GM19463 (cell line): ENCODE measurements around the gene RNF145.

ENCODE experiments used
- ATAC-seq: cut with Tn5 transposase; IDR thresholded peaks from one replicate; pipeline ENCODE4 v1.9.1; 2021; ENCODE audit warnings: mild to moderate bottlenecking, moderate library complexity; ENCODE audit not compliant: unreplicated experiment

RNF145 gene

DNA sequence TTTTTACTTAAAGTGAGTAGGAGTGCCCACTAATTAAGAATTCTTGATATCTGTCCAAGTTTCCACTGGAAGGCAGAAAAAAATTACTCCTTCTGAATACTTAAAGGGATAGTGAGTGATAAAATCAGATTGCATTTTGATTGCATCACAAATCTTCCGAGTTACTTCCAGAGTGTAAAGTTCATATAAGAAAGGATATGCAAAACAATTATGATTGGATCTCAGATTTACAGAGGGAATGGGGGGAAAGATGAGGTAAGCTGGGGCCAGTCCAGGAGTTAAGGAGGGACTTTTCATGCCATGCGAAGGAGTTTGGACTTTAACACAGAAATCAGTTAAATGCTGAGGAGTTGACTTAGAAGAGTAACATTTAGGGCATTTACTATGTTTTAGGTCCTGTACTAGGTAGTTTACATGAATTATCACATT, 9.3 kb upstream of the RNF145 start:
- no peak for ATAC-seq

DNA sequence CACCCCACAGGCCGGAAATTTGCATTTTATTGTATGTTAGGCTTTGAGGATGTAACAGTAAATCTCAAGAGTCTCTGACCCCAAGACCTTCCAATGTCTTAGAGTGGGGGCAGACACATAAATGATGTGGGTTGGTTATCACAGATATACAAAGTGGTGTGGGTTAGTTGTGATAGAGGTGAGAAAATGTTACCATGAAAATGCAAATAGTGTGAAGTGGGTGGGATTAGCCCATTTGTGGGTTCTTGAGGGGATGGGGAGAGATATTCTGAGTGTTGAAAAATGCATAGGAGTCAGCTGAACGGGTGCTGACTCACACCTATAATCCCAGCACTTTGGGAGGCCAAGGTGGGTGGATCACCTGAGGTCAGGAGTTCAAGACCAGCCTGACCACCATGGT, 7.9 kb upstream of the RNF145 start:
- ATAC-seq, result no peak

DNA sequence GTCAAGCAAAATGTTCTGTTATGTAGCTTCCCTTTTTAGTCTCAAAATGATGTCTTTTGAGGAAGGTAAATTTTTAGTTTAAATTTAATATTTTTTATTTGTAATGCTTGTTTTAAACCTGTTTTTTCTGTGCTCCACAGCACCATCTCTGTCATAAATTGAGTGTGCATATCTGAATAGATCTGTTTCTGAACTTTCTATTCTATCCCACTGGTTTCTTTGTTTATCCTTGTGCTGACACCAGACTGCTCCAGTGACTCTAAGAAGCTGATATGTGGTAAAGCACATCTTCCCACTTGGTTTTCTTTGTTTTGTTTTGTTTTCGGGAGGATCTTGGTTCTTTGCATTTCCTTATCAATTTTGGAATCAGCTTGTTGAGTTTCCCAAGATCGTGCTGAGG, 7.1 kb upstream of the RNF145 start:
- no peak for ATAC-seq

DNA sequence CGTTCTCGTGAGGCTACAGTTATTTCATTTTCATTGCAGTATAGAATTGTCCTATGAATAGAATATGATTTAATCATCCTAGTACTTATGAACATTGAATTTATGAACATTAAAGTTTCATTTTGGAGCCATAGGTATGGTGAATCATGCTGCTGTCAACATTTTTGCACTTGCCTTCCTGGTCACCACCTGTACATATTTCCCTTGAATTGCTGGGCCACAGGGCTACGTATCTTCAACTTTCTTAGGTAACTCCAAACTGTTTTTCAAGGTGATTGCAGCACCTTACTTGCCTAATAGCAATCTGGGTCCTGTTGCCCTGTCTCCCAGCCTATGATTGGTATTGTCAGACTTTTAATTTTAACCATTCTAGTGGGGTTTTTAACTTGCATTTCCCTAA, 6.5 kb upstream of the RNF145 start:
- ATAC-seq, result no peak

DNA sequence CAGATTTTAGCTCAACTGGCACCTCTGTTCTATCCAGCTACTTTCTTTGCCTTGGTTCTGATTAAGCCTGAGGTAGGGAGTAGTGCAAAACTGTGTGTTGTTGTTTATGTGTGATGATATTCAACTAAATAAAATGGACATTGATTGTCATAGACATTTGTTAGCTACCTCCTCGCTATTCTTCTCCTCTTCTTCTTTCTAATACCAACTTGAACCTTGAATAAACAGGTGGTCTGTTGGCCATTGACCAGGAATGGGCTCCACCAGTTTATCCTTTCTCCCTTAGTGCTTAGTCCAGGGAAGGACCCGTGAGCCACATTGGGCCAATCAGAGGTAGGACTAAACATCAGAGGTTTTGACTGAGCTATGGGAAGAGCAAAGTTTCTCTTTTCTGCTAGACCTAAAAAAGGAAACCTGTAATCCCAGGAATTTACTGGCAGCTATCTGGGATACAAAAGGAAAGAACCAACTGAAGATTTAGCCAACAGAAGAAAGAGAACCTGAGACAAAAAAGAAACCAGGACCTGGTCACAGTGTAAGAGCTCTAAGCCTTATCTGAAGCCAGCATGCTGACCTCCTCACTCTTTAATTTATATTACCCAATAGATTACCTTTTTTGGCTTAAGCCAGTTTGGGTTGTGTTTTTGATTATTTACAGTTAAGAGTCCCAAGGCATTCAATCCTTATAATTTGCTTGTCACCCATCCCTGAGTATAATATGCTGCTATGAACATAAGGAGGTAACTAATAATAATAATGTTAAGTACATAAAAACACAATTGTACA, 5.3 kb upstream of the RNF145 start:
- ATAC-seq, result no peak

DNA sequence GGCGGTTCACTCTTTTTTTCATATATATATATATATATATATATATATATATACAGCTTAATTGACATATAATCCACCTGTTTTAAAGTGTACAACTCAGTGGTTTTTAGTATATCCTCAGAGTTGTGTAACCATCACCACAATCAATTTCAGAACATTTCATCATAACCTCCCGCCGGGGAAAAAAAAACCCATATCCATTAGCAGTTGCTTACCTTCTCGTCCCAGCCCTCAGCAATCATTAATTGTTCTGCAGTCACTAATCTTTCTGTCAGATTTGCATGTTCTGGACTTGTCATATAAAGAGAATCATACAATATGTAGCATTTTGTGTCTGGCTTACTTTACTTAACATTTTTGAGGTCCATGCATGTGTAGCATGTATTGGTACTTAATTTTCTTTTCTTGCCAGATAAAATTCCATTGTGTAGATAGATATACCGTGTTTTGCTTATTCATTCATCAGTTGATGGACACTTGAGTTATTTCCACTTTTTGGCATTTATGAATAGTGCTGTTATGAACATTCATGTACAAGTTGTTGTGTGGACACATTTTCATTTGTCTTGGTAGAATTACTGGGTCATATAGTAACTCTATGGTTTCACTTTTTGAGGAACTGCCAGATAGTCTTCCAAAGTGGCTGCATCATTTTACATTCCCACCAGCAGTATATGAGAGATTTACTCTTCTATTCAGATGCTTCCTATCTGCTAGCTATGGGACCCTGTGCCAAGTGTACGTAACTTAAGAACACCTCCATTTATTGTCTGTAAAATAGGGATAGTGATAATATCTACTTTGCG, 3.5 kb upstream of the RNF145 start:
- no peak for ATAC-seq

DNA sequence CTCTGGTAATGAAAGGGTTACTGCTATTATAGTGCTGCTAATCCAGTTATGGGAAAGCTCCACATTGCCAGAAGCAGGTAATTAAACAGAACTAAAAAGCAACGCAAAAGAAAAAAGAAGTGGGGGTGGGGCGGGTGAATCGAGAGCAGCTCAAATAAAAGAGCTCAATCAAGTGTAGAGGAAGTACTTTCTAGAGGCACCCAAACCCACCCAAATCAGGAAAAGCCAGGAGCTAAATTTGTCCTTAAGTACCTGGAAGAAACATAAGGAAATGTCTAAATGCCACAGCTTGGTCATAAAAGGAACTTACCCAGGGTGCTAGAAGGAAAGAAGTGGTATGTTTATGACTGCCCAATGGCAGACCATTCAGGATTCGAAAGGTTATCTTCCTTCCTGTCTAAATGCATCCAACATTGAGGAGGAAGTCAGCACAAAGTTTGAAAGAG, 2.4 kb upstream of the RNF145 start:
- ATAC-seq, result no peak

DNA sequence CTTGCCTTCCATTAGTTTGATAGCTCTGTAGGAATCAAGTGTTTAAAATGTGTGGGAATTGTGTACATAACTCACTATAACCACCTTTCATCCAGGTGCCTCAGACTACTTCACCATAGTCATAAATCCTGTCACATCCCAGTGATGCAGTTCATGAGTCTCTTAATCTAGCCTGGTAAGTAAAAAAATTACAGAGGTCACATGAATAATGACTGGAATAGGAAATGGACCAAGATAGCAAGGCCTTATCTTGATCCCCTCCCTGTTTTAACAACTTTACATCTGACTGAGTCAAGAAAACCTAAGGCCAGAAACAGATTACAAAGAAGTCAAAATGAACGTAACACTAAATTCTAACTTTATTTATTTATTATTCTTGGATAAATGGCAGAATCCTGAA, 1.5 kb upstream of the RNF145 start:
- ATAC-seq, result no peak

DNA sequence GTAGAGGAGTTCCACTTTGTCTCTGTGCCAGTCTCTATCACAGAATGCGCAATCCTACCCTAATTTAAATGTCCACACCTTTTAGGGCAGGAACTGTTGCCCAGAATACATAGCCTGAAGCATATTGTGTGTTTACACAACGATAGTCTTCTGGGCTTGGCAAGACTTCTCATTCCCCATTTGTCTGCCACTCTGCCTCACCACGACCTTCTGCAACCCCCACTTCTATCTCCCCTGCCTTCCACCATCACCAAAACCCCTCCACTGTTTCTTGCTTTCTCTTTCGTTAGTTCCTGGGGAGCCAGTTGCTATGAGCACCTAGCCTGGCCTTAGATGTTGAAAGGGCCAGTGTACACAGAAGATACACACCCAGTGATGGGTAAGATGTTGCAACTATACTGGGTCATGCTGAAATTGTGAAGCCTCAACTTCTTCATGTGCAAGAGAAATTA, 883 bp upstream of the RNF145 start:
- ATAC-seq, result no peak

DNA sequence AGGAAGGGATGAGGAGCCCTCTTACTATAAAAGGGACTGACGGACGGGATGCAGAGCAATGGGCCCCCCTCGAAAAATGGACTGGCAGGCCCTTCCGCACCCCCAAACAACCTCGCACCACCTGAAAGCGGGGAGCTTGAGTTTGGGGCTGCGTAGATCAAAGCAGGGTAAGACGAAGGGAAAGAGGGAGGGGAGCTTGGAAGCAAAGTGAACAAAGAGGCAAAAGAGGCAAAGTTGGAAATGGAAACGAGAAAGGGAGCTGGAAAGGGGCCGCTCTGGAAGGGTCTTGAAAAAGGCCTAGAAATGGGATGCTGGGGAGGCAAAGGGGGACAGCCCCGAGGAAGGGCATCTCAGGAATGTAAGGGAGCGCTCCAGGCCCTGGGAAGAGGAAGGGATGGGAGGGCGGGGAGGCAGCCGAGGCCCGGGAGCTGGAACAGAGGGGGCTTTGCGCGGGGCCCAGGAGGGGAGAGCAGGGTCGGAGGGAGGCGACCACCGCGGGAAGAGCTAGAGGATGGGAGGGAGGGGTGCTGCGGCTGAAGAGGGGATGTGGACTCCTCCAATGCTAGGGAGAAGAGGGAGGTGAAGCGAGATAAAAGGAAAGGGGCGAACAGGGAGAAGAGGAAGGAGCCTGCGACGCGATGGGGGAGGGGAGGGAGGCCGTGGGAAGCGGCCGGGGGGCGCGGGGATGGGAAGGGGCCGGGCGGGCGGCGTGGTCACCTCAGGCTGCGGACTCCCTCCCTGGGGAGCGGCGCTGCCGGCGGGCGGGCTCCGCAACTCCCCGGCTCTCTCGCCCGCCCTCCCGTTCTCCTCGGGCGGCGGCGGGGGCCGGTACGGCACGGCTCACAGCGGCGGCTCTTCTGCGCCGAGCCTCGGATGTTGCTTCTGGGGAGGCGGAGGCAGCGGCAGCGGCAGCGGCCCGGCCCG, 577 bp downstream of the RNF145 start:
- ATAC-seq, result peak; percentile 16

DNA sequence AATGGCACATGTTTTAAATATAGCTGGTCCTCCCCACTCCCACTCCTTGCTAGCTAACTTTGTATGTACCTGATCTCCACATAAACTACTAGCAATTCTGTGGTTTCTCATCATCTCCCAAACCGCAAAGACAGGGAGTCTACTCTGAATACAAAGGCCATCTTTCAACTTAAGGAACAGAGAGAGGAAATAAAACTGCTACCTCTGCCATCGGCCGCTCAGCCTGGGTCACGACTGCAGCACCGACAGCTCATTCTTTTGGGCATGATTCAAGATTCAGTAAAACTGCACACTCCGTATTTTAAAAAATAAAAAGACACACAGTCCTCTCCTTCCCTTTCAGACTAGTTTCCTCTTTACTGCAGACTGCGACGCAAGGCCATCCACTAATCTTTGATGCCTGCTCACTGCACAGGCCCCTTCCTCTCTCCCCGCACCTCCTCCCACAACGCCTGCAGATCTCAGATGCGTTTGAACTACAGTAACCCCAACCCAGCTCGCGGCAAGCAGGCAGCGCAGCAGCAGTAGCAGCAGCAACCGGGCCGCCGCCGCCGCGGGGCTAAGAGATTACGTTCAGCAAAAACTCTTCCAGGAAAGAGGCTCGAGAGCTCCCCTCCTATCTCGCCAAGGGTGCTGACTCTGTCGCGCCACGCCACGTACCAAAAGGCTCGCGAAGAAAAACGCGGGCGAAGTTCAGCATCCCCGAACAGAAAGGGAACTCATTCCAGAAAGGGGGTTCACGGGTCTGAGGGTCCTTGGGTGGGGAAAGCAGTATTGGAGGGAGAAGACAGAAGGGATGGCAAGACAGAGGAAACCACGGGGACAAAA, 1.5 kb downstream of the RNF145 start:
- peak; percentile 51 for ATAC-seq

DNA sequence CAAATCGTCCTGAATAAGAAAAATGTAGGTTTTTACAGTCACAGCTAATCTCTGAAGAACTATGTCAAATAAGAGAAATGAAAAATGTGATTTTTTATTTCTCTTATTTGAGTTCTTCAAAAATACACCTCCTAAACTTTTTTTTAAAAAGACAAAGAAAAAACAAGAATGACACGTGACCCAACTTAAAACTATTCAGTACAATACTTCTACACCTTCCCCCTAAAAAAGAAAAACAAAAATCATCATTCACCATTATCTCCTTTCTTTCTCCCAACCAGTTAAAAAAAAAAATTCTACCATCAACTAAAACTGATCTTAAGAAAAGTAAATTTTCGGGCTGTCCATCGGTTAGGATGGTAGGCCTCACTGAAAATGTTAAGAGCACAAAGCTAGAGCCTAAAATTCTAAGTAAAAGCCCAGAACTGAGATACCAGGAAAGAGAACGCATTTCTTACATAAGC, 2.1 kb downstream of the RNF145 start:
- no peak for ATAC-seq

DNA sequence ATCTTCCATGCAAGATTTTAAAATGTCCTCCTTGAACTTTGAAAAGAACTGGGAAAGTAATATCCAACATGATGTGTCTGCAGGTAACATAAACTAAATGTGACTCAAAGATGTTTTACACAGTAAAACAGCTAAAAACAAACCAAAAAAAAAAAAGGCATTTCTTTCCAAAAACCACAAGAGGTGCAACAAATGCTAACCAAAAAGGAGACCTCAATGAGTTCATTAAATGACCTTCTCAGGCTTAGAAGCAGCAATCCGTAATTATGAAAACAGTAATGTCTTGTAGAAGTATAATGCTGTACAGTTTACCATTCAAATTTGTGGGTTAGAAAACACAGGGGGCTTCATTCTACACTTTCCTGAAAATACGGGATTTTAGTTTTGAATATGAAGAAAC, 2.5 kb downstream of the RNF145 start:
- ATAC-seq, result no peak

DNA sequence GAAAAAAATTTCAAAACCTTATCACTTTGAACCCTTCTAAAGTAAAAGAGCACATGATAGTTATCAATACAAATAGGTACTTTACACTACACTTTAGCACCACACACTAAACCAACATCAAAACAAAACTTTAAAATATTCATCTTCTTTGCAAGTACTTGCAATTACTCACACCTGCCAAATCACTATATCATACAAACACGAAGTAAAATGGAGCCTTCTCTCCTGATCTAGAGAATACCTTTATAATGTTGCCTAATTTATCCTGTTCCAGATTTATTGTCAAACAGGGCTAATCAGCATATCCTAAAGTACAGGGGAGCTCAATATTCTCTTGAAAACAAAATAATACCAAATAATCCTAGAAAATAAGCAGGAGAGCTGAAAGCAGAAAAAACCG, 3.0 kb downstream of the RNF145 start:
- no peak for ATAC-seq

DNA sequence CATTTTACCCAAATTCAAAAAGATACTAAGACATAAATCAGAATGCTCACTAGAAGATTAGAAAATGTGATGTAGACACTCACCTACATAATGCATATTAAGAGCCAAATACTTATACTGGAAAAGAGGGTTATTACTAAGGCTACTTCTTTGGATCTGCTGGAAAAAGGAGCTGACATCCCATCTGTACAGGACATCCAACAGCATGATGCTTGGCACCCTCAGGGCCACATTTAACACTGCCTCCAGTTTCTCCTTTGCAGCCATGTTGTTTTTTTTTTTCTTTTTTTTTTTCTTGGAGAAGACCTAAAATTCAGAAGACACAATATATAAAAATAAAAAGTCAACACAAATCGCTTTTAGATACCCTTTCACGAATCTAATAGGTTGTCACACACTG, 6.0 kb downstream of the RNF145 start:
- no peak for ATAC-seq

DNA sequence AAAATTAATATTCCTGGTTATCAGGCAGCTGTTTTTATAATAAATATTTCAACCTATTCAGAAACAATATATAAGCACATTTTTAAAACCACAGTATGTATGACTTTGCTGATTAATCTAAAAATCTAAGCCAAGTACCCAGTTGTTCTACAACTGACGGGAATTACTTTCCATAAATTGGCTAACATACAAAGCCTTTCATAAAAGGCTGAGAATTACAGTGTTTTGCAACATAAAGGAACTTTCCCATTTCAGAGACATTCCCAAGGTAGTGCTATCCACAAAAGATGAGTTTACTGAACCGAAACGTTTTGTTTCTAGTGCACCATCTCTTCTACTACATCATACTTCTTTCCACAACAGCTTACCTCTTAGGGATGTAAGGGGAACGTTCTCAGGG, 7.2 kb downstream of the RNF145 start:
- no peak for ATAC-seq

DNA sequence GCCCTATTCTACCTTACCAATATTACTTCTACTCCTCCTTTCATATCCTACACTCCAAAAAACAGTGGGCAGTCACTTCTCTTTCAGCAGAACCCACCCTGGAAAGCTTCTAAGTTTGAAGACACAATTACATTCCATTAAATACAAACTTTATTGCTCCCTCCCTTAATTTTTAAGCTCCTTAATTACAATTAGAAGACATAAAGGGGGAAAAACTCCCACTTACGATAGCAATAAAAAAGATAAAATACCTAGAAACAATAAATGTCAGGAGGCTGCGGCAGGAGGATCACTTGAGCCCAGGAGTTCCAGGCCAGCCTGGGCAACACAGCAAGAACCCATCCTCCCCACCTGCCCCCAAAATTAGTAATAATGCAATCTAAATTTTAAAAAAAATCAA, 9.6 kb downstream of the RNF145 start:
- ATAC-seq, result no peak

DNA sequence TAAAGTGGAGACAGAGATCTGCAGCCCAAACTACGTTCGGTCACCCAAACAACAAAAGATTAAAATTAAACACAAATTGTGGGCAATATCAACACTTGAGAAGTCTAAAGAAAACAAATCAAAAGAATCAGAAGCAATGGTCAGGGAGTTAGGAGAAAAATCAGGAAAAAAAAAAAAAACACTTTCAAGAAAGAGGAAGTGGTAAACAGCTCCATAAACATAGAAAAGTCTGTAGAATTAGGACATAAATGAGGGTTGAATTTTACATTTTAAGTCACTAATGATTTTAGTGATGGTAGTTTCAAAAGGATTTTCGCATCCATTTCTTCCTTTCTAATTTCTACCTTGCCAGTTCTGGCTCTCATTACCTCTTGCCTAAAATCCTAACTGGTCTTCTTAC, 10.1 kb downstream of the RNF145 start:
- ATAC-seq, result no peak

DNA sequence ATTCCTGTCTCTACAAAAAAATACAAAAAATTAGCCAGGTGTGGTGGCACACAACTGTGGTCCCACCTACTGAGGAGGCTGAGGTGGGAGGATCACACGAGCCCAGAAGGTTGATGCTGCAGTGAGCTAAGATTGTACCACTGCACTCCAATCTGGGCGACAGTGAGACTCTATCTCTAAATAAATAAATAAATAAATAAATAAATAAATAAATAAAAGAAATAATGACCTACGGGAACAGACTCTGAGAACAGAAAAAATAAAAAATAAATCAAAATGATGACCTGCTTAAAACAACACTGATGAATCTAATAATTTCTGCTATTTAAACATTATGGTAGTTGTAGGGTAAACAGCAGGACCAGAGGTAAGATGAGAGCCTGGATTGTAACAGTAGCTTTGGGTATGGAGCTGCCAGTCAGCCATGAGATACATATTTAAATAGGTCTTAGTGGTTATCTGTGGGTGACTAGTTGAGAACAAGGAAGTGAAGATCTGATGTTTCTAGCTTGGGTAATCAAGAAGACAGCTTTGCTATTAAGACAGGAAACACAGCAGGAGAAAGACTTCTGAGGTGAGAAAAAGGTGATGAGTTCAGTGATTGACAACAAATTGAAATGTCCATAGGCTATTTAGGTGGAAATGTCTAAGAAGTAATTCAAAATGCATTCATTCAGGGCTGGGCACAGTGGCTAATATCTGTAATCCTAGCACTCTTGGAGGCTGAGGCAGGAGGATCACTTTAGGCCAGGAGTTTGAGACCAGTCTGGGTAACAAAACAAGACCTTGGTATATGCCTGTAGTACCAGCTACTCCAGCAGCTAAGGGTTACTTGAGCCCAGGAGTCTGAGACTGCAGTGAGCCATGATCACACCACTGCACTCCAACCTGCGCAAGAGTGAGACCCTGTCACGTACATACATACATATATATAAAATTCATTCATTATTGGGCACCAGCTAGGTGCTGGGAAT, 11.0 kb downstream of the RNF145 start:
- peak; percentile 98 for ATAC-seq
